ENCODE data around the gene ARHGAP28. TPM values are rescaled to one million over a fixed set of nuclear protein-coding genes. Genes with fewer than 3 reads are reported as not detected.

Gene ARHGAP28
- total RNA-seq, 2 donors from 2014 or later: 0.41 to 1.8 TPM

DNA sequence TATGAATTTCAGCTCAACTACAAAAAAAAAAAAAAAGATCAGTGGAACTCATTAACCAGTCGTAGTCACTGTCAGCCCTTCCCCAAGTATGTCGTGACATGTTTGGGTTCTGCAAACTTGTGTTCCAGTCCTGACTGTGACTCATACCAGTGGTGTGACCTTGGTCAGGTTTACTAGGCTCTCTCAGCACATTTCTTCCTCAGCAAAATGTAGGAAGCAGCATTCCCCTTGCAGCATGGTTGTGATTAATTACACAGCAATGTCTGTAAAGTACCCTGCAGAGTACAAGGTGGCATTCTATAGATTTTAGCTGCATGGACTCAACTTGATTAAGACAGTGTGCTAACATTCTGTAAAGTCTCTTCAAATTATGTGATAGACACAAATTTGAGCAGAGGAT lies 231.1 kb downstream of the ARHGAP28 start:
- Histone ChIP-seq H3K27ac (no peak overlapping the region), H3K9me3 (no peaks in the 10 kb centered on the region), H3K27me3 (replicated peaks; ENCODE audit: insufficient read depth) (no peaks in the 10 kb centered on the region), H3K36me3 (no peaks in the 10 kb centered on the region), H3K4me3 (no peak overlapping the region), H3K4me1 (ENCODE audit: control insufficient read depth in 1 of 2, low read depth in 2 of 2) (no peaks in the 10 kb centered on the region)
- ATAC-seq (ENCODE audit: insufficient number of reproducible peaks, low FRiP score, low read depth) (no peak), DNase-seq (ENCODE audit: low spot score) (no peak)
- no peak for TF ChIP-seq CTCF (IDR thresholded peaks at IDR 0.05)

DNA sequence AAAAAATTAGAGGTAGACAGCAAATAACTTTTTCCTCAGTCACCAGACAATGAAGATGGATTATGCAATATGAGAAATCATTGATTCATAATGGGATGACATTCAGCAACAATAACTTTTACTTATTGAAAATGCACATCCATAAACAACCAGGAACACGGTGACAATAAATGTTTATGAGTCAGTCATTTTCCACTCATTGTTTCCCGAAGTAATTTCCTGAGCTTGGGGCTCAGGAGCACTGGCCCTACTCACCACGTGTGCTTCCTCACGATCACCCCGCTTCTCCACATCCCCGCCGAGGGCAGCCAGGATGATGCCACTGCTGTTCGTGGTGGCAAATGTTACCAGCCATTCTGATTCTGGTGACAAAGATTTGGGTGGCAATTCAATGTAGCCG lies 231.8 kb downstream of the ARHGAP28 start:
- DNase-seq (ENCODE audit: low spot score) (no peak), ATAC-seq (ENCODE audit: insufficient number of reproducible peaks, low FRiP score, low read depth) (no peak)
- Histone ChIP-seq H3K4me3 (no peak overlapping the region), H3K4me1 (ENCODE audit: control insufficient read depth in 1 of 2, low read depth in 2 of 2) (no peaks in the 10 kb centered on the region), H3K27ac (no peak overlapping the region), H3K9me3 (no peaks in the 10 kb centered on the region), H3K27me3 (replicated peaks; ENCODE audit: insufficient read depth) (no peaks in the 10 kb centered on the region), H3K36me3 (no peaks in the 10 kb centered on the region)
- no peak for TF ChIP-seq CTCF (IDR thresholded peaks at IDR 0.05)

DNA sequence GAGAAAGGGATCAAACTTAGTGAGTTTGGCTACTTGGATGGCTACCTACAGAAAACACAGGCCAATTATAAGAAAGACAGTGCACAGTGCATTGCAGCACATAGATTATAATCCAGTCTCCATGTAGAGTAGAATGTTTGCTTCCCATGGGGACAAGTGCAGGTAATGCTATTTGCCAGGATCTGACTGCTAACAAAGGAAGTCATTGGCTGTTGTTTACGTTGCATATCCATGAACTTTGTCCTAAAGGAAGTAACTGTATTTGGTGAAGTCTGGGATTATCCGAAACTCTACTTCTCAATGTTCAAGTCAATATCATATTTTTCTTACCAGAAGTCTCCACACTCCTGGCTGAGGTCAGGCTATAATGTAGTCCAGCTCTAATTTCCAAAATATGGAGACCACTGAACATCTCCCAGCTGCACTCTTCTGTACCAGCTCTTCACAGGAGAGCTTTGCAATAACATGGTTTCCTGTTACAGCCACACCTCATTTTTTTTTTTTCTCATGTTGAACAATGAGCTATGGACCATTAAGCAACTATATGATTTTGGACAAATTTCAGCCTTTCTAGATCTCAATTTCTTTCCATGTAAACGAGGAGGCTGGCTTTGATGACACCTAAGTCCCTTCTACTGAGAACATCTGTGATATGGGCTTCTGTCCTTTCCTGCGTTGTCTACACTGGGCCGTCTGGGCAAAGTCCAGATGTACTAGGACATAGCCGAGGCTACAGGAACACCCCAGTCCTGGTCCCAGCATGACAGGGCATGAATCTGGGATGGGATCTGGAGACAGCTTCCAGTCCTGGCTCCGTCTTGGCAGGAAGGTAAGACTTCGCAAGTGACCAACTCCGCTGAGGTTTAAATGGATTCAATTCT lies 233.3 kb downstream of the ARHGAP28 start:
- Histone ChIP-seq H3K27ac (no peak overlapping the region), H3K4me1 (ENCODE audit: control insufficient read depth in 1 of 2, low read depth in 2 of 2) (no peaks in the 10 kb centered on the region), H3K9me3 (no peaks in the 10 kb centered on the region), H3K36me3 (no peaks in the 10 kb centered on the region), H3K4me3 (no peak overlapping the region), H3K27me3 (replicated peaks; ENCODE audit: insufficient read depth) (no peaks in the 10 kb centered on the region)
- DNase-seq (ENCODE audit: low spot score) (no peak), ATAC-seq (ENCODE audit: insufficient number of reproducible peaks, low FRiP score, low read depth) (no peak)
- no peak for TF ChIP-seq CTCF (IDR thresholded peaks at IDR 0.05)

GRCh38 chr18:6963452-6964097 lies 234.1 kb downstream of the ARHGAP28 start:
- DNase-seq (ENCODE audit: low spot score) (no peak), ATAC-seq (ENCODE audit: insufficient number of reproducible peaks, low FRiP score, low read depth) (no peak)
- Histone ChIP-seq H3K27ac (no peak overlapping the region), H3K9me3 (no peaks in the 10 kb centered on the region), H3K27me3 (replicated peaks; ENCODE audit: insufficient read depth) (no peaks in the 10 kb centered on the region), H3K36me3 (no peaks in the 10 kb centered on the region), H3K4me3 (no peak overlapping the region), H3K4me1 (ENCODE audit: control insufficient read depth in 1 of 2, low read depth in 2 of 2) (no peaks in the 10 kb centered on the region)
- TF ChIP-seq CTCF (IDR thresholded peaks at IDR 0.05): no peak
